Non-pigmented ciliary epithelial cell (primary cell): Measurements from ENCODE around the gene MRPL38.
"Not testable (repeated sequence)": the region's sequence is repeated elsewhere in the genome, so short reads cannot be mapped to it uniquely, and the experiment has no call there.

Experiments used
- DNase-seq: peaks from one replicate; pipeline ENCODE4 v3.0.0-alpha.2; 2010; ENCODE audit warnings: low read depth

MRPL38 gene

DNA sequence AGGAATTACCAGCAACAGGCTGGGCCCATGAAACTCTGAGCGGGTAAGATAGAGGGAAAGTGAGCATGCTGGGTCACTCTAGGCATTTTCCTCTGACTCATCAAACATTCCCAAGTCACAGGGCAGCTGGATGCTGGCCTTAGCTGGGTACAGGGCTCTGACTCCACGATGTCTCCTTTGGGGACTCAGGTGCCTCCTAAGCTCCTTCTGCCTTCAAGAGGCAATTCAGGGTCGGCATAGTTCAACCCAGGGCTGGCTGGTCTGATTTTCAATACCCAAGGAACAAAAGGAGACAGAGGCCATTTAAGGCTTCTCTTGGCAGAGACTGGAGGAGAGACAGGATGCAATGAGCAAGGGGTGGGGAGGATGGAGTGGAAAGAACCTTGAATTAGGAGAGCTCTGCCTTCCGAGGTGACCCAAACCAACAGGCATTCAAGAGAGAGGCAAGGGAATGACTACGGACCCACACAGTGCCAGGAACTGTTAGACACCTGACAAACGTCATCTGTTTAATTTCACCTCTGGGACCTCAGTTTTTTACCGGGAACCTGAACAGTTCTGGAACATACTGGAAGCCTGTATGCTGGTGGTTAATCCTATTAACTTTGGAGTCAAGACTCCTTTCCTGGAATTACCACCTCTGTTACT lies 50.5 kb downstream of the MRPL38 start:
- no peak for DNase-seq

DNA sequence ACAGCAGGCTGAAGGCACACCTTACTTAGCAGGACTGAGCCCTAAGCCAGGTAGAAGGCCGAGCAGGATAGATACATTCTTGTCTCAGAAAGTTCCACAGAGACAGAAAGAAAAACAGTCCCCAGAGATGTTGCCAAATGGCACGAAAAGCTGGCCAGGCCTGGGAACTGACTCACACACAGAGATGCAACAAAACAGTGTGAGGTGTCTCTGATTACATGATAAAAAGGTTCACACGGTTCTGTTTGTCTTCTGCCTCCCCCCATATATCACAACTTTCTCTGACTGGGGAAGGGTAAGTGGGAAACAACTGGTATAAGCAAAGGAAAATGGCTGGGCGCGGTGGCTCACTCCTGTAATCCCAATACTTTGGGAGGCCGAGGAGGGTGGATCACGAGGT lies 51.3 kb downstream of the MRPL38 start:
- DNase-seq = no peak

- not testable (repeated sequence) for DNase-seq
These were observed 53.0 kb downstream of the MRPL38 start for GRCh38 chr17:75851693-75851991.

GRCh38 chr17:75850928-75851692 lies 53.6 kb downstream of the MRPL38 start:
- no peak for DNase-seq

- DNase-seq = no peak
These were observed 55.0 kb downstream of the MRPL38 start for GRCh38 chr17:75849724-75850123.

DNA sequence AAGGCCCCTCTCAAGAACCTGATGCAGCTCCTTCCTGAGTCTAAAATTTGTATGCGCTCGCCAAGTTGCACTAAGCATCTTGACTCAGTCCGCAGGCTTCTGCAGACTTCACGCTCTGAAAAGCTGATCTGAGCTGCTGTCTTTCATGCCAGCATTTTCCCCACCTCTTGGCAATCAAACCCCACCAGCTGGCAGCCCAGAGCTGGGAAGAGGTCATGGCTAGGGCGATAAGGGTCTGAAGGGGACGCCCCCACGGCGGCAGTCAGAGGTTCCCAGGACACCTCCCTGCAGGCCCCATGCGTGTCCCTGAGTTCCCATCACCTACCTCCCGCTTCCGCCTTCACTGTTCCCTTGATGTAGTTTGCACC lies 55.4 kb downstream of the MRPL38 start:
- no peak for DNase-seq
